Lung (tissue), 12 donors: ENCODE measurements around the gene SOX5. TPM values are rescaled to one million over a fixed set of nuclear protein-coding genes. Genes with fewer than 3 reads are reported as not detected.

Experiments used
- ATAC-seq: fragments of 200-7000 bp; cut with Tn5 transposase; one replicate; pipeline ENCODE4 v1.9.1; 2020; ENCODE audit warnings: moderate number of reproducible peaks; ENCODE audit not compliant: insufficient read depth, low FRiP score
- DNase-seq, 3 donors: peaks; one replicate each; pipeline ENCODE4 v3.0.0-alpha.2; 2013 to 2017
- H3K27ac ChIP-seq, 2 donors: one replicate each; pipeline ENCODE4 v1.5.1; 2013; ENCODE audit warnings: mild to moderate bottlenecking in 2 of 2, moderate library complexity in 2 of 2, control low read depth in 1 of 2, inconsistent platforms in 1 of 2, low read depth in 1 of 2, low read length in 1 of 2
- H3K27me3 ChIP-seq, 3 donors: one replicate each; pipeline ENCODE4 v1.5.1; 2013; ENCODE audit warnings: low read length in 2 of 3; ENCODE audit not compliant: control insufficient read depth in 3 of 3, insufficient read depth in 3 of 3
- H3K36me3 ChIP-seq, 4 donors: one replicate each; pipeline ENCODE4 v1.5.1; 2013; ENCODE audit warnings: low read length in 4 of 4, mild to moderate bottlenecking in 1 of 4, moderate library complexity in 1 of 4; ENCODE audit not compliant: control insufficient read depth in 4 of 4, insufficient read depth in 4 of 4
- H3K4me1 ChIP-seq, 5 donors: one replicate each; pipeline ENCODE4 v1.5.1; 2013; ENCODE audit warnings: low read length in 5 of 5, mild to moderate bottlenecking in 2 of 5, moderate library complexity in 1 of 5; ENCODE audit not compliant: control insufficient read depth in 5 of 5, insufficient read depth in 5 of 5
- H3K4me3 ChIP-seq: one replicate; pipeline ENCODE4 v1.5.1; 2013; ENCODE audit warnings: mild to moderate bottlenecking, control low read depth, moderate library complexity
- H3K9ac ChIP-seq, 2 donors: one replicate each; pipeline ENCODE4 v1.5.1; 2013; ENCODE audit warnings: low read length in 2 of 2, control low read depth in 1 of 2; ENCODE audit not compliant: insufficient read depth in 1 of 2
- H3K9me3 ChIP-seq, 4 donors: one replicate each; pipeline ENCODE4 v1.5.1; 2013; ENCODE audit warnings: low read length in 3 of 4, mild to moderate bottlenecking in 1 of 4, moderate library complexity in 1 of 4; ENCODE audit not compliant: control insufficient read depth in 4 of 4, insufficient read depth in 3 of 4
- CTCF ChIP-seq: IDR thresholded peaks from 2 replicates; pipeline ENCODE4 v1.5.1; 2012; ENCODE audit warnings: mild to moderate bottlenecking; ENCODE audit errors: control extremely low read depth, extremely low read depth
- WGBS, 2 donors: extraction: QIAGEN DNeasy Blood & Tissue Kit; methylation state at CpG; one replicate each; pipeline ENCODE4 v1.1.7; 2013; 5-methylcytosine and 5-hydroxymethylcytosine counted together
- polyA plus RNA-seq, 2 donors: library from polyadenylated mRNA; stranded (reverse); fragments of 200-250 nt; gene quantifications; one replicate each; pipeline ENCODE4 v1.2.1, GENCODE V29; 2013
- total RNA-seq, 2 donors: library from RNA; depleted of rRNA in 1 of 2; stranded (reverse); fragments of >200 nt in 1 of 2; gene quantifications; one replicate each; pipeline ENCODE4 v1.2.1, GENCODE V29; 2014 to 2021
- donor health status: control.
- donor health status: control.
- donor health status: Bipolar disorder and iron deficiency.
- donor health status: healthy.
- donor health status: DM: yes; HTN: yes; CAD: no.

Gene SOX5
- total and polyA plus RNA-seq, 4 donors: 1.0 to 71.4 (median 7.2) TPM

DNA sequence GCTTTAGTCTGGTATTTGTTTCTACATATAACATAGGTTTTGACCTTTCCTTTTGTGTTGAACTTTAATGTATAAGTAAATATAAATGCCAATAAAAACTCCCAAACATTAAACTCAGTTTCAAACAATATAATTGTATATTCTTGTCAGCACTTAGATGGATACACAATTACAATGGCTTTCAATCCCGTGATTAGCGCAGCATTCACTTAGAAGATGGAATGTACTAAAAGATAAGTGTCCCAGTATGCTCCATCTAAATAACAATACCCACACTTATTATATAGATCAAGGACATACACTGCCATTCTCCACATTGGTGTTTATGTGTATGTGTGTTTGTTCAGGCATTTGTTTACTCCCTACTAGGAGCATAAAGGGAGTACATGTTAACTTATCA, 193.1 kb downstream of the SOX5 start:
- Histone ChIP-seq H3K27ac (no peak overlapping the region), H3K9me3 (no peaks in the 10 kb centered on the region)

DNA sequence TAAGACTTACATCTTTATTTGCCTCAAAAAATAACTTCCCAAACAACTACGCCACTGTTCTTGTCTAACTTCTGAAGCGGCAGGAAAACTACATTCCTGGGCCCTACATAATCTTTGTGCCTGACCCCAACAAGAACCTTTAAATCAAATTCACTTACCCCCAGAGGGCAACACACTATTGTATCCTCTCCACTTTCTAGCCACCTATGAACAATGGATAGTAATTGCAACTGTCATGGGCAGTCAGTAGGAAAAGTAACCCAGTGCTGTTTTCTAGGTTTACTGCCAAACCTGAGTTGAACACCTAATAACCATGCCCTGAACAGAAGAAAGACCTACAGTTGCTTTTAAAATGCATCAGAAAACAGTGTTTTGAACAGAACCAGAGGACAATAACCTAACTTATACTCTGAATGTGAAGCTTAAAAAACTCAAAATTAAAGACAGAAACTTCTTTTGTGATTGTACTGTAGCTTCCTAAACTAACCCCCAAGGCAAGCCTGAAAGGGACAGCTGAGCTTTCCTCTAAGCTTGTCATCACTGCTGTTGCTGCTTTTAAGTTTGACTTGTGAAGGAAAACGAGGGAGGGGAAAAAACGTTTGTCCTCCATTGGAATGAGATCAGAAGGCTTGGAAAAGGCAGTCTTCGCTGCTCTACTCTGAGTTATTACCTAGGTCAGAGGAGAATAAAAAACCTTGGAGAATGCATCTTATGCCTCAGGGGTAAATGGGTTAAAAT, 195.7 kb downstream of the SOX5 start:
- Histone ChIP-seq H3K4me3 (no peak overlapping the region), H3K27me3 (no peaks in the 10 kb centered on the region), H3K27ac (no peak overlapping the region), H3K9me3 (no peaks in the 10 kb centered on the region), H3K9ac (no peak overlapping the region), H3K36me3 (no peaks in the 10 kb centered on the region), H3K4me1 (peaks cover 0 to 15% (median 0%) of the 10 kb centered on the region in 5 donors)
- no peak for DNase-seq
- WGBS, 2 donors: 76 to 84% methylated on average over 5 of the region's 5 CpGs
- no peak for ATAC-seq
- TF ChIP-seq CTCF: no peak

More for the DNA sequence above, 193.1 kb downstream of the SOX5 start:
- WGBS, 2 donors: 90 to 92% methylated on average over 2 of the region's 2 CpGs
- Histone ChIP-seq H3K36me3 (no peaks in the 10 kb centered on the region), H3K27me3 (no peaks in the 10 kb centered on the region), H3K9ac (no peak overlapping the region), H3K4me1 (peaks cover 0 to 15% (median 0%) of the 10 kb centered on the region in 5 donors), H3K4me3 (no peak overlapping the region)
- no peak for TF ChIP-seq CTCF
- no peak for ATAC-seq
- DNase-seq: no peak

- no peaks in the 10 kb centered on the region for H3K9me3 ChIP-seq
- peaks cover 0 to 10% (median 0%) of the 10 kb centered on the region in 5 donors for H3K4me1 ChIP-seq
- H3K36me3 ChIP-seq: no peaks in the 10 kb centered on the region
- ATAC-seq (no peak), DNase-seq (no peak)
- no peak overlapping the region for H3K27ac ChIP-seq
- no peak overlapping the region for H3K9ac ChIP-seq
- TF ChIP-seq CTCF: no peak
- 92 to 93% methylated on average over 5 of the region's 5 CpGs for WGBS, 2 donors
- H3K4me3 ChIP-seq: no peak overlapping the region
- H3K27me3 ChIP-seq: no peaks in the 10 kb centered on the region
Observed at GRCh38 chr12:23752245-23752644, 197.2 kb downstream of the SOX5 start.

DNA sequence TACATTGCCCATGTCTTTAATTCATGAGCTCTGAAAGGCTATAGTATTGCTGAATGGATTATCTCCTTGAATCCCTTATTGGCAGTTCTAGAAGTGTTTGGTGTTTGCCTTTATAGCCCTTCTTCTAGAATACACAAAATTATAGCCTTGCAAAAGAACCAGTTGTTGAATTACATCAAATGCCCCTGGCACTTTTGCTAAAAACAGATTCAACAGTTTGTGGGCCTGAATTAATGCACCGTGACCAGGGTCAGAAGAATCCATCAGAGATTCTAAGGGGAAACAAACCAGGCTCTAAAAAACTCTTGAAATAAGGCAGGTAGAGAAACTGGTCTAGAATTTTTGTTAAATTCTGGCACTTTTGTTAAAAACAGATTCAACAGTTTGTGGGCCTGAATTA, 197.8 kb downstream of the SOX5 start:
- no peak overlapping the region for H3K27ac ChIP-seq
- H3K36me3 ChIP-seq: no peaks in the 10 kb centered on the region
- peaks cover 0 to 4% (median 0%) of the 10 kb centered on the region in 5 donors for H3K4me1 ChIP-seq
- H3K4me3 ChIP-seq: no peak overlapping the region
- no peak for DNase-seq
- no peak for TF ChIP-seq CTCF
- H3K9me3 ChIP-seq: no peaks in the 10 kb centered on the region
- H3K9ac ChIP-seq: no peak overlapping the region
- H3K27me3 ChIP-seq: no peaks in the 10 kb centered on the region
- 90 to 97% methylated on average over 1 of the region's 1 CpG for WGBS, 2 donors
- no peak for ATAC-seq
